Urinary bladder (tissue), 4 donors: ENCODE data around the gene CMKLR1. TPM values are rescaled to one million over a fixed set of nuclear protein-coding genes. Genes with fewer than 3 reads are reported as not detected.
A peak's percentile ranks its signal among the peaks of the same experiment; 100 is the strongest.

Source experiments
- DNase-seq: peaks from one replicate; pipeline ENCODE4 v3.0.0-alpha.2; 2015; ENCODE audit errors: extremely low spot score
- H3K27ac ChIP-seq: one replicate; pipeline ENCODE4 v1.5.1; 2013; ENCODE audit warnings: low read depth, mild to moderate bottlenecking, moderate library complexity
- H3K36me3 ChIP-seq: one replicate; pipeline ENCODE4 v1.6.1; 2013; ENCODE audit warnings: mild to moderate bottlenecking, moderate library complexity; ENCODE audit not compliant: insufficient read depth
- H3K4me1 ChIP-seq: one replicate; pipeline ENCODE4 v1.6.1; 2013; ENCODE audit warnings: mild to moderate bottlenecking, moderate library complexity; ENCODE audit not compliant: insufficient read depth
- H3K4me3 ChIP-seq: one replicate; pipeline ENCODE4 v1.5.1; 2013; ENCODE audit warnings: low read depth, low read length
- WGBS: extraction: QIAGEN DNeasy Blood & Tissue Kit; methylation state at CpG from one replicate; pipeline ENCODE4 v1.1.7; 2013; 5-methylcytosine and 5-hydroxymethylcytosine counted together
- polyA plus RNA-seq: library from polyadenylated mRNA; stranded (reverse); fragments of 200-250 nt; gene quantifications from one replicate; pipeline ENCODE4 v1.2.3, GENCODE V29; 2013
- total RNA-seq: library from RNA; depleted of rRNA; stranded (reverse); fragments of >200 nt; gene quantifications from one replicate; pipeline ENCODE4 v1.2.3, GENCODE V29; 2014
- donor health status: healthy with polysubstance abuse.
- donor health status: healthy.

CMKLR1 gene
- total and polyA plus RNA-seq, 2 donors = 6.4 to 17.6 TPM

GRCh38 chr12:108312073-108312659 lies 26.9 kb downstream of the CMKLR1 start:
- Histone ChIP-seq H3K27ac (no peak overlapping the region), H3K4me1 (peaks cover 1% of the 10 kb centered on the region), H3K36me3 (no peaks in the 10 kb centered on the region), H3K4me3 (no peak overlapping the region)
- 66% methylated on average over 7 of the region's 7 CpGs for WGBS
- no peak for DNase-seq

- no peaks in the 10 kb centered on the region for H3K36me3 ChIP-seq
These were observed 27.5 kb downstream of the CMKLR1 start for GRCh38 chr12:108311605-108312004.

GRCh38 chr12:108310489-108310888 lies 28.6 kb downstream of the CMKLR1 start:
- no peak for DNase-seq
- Histone ChIP-seq H3K36me3 (no peaks in the 10 kb centered on the region), H3K4me3 (no peak overlapping the region), H3K27ac (no peak overlapping the region), H3K4me1 (peaks cover 1% of the 10 kb centered on the region)
- 51% methylated on average over 6 of the region's 6 CpGs for WGBS

More at GRCh38 chr12:108311605-108312004, 27.5 kb downstream of the CMKLR1 start:
- Histone ChIP-seq H3K4me1 (peaks cover 1% of the 10 kb centered on the region), H3K27ac (no peak overlapping the region), H3K4me3 (no peak overlapping the region)
- DNase-seq = no peak
- WGBS = 95% methylated on average over 4 of the region's 4 CpGs

DNA sequence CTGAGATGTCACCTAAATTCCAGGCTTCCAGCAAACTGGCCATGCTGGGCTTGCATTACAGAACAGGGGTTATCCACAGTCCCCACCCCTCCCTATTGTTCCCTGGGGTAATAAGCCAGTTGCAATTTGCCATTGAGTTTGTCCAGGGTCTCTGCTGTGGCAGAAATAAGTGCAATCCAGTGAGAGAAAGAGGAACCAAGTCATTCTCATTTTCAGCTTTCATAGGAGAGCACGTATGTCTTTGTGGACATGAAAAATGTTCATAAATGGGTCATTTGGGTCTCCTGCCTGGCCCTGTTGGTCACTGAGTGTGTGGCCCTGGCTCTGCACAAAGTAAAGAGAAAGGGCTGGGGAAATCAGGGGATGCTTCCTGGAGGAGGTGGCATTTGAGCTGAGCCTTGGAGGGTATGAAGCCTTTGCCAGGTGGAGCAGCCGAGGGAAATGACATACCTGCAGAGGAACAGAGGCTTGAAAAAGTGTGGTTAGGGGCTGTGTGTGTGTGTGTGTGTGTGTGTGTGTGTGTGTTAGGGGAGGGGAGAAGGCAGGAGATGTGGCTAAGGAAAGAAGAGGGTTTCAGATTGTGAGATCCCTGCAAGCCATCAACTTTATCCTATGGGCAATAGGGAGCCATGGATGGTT lies 29.3 kb downstream of the CMKLR1 start:
- DNase-seq = no peak
- H3K36me3 ChIP-seq = no peaks in the 10 kb centered on the region
- no peak overlapping the region for H3K27ac ChIP-seq
- H3K4me3 ChIP-seq = no peak overlapping the region
- 86% methylated on average over 2 of the region's 2 CpGs for WGBS
- peaks cover 1% of the 10 kb centered on the region for H3K4me1 ChIP-seq

- Histone ChIP-seq H3K4me3 (no peak overlapping the region), H3K4me1 (no peaks in the 10 kb centered on the region), H3K27ac (no peak overlapping the region), H3K36me3 (no peaks in the 10 kb centered on the region)
- DNase-seq = no peak
- 51% methylated on average over 10 of the region's 10 CpGs for WGBS
These were observed 30.6 kb downstream of the CMKLR1 start for GRCh38 chr12:108308395-108309085.

GRCh38 chr12:108307006-108307405 lies 32.1 kb downstream of the CMKLR1 start:
- Histone ChIP-seq H3K4me3 (no peak overlapping the region), H3K4me1 (no peaks in the 10 kb centered on the region), H3K27ac (peak overlapping the region; percentile 19), H3K36me3 (no peaks in the 10 kb centered on the region)
- WGBS = 66% methylated on average over 7 of the region's 7 CpGs
- no peak for DNase-seq

DNA sequence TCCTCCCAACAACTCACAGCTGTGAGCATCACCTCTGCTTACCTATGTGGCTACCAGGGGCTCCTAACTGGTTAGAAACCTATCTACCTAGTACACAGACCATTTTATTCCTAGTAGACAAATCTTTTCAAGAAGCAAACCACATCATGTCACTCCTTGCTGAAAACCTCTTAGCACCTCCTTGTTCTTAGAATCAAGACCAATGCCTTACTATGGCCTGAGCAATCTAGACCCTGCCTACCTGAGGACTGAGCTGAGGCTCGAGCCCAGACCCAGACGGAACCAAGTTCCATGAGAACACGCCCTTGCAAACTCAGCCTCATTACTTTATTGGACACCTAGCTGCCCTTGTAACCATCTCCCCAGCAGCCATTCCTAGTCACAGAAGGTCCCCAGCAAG lies 32.6 kb downstream of the CMKLR1 start:
- no peak overlapping the region for H3K27ac ChIP-seq
- H3K4me3 ChIP-seq = no peak overlapping the region
- DNase-seq = no peak
- H3K4me1 ChIP-seq = no peaks in the 10 kb centered on the region
- WGBS = 83% methylated on average over 3 of the region's 3 CpGs
- H3K36me3 ChIP-seq = no peaks in the 10 kb centered on the region

DNA sequence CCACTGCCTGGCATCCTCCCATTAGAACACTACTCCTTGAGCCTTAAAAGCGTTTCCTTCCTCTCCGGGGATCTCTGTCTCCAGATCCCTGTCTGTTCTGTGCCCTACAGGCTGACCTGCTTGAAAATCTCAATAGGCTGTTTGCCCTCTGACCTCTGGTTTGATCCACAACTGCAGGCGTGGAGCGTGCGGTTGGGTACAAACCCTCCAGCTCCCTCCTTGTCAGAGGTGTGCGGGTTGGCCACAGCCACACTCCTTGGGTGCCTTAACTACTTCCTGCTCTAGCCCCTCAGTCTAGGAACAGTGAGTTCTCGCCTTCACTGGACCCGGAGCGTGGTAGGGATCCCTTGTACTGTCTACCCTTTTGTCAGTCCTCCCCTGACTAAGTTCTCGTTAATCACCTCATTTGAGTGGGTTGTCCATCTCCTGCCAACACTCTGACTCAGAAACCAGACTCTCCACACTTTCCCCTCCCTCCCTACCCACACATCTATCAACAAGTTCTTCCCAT lies 33.1 kb downstream of the CMKLR1 start:
- Histone ChIP-seq H3K4me3 (no peak overlapping the region), H3K27ac (peak overlapping the region; percentile 34), H3K36me3 (no peaks in the 10 kb centered on the region), H3K4me1 (no peaks in the 10 kb centered on the region)
- DNase-seq = no peak
- 45% methylated on average over 10 of the region's 10 CpGs for WGBS

DNA sequence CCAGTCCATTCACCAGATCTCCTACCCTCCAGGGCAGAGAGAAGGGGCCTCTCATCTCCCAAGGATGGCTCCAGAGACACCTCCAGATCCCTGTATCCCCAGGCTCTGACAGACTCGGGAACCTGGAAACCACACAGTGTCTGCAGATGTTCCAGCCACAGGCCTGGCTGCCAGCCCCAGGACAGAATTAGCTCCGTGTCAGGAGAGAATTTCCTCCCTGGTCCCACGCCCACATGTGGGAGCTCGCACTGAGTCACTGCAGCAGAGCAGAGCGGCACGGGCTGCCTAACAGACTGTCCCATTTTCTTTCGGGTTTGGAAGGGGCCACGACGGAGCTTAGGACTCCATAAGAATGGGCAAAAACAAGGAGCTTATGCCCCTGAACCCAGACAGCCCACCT lies 33.6 kb downstream of the CMKLR1 start:
- no peak overlapping the region for H3K4me3 ChIP-seq
- DNase-seq = no peak
- no peaks in the 10 kb centered on the region for H3K4me1 ChIP-seq
- peak overlapping the region; percentile 34 for H3K27ac ChIP-seq
- no peaks in the 10 kb centered on the region for H3K36me3 ChIP-seq
- 14% methylated on average over 9 of the region's 9 CpGs for WGBS

DNA sequence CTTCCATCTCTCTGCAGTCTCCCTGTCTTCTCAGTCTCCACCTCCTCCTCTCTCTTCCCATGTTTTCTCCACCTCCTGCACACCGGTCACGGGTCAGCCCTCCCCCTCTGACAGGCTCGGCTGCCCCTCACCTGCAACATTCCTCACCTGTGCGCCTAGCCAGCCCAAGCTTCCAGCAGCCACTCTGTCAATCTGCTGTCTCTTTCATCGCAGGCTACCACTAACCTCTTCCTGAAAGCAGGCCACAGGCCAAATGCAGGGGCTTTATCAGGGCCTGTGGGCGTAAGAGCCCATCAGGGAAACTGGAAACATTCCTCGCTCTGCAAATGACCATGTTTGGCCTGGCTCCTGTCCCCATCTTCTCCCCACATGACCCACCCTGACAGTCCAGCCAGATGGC lies 34.5 kb downstream of the CMKLR1 start:
- 67% methylated on average over 7 of the region's 7 CpGs for WGBS
- Histone ChIP-seq H3K4me1 (no peaks in the 10 kb centered on the region), H3K27ac (no peak overlapping the region), H3K4me3 (no peak overlapping the region), H3K36me3 (no peaks in the 10 kb centered on the region)
- DNase-seq = no peak

DNA sequence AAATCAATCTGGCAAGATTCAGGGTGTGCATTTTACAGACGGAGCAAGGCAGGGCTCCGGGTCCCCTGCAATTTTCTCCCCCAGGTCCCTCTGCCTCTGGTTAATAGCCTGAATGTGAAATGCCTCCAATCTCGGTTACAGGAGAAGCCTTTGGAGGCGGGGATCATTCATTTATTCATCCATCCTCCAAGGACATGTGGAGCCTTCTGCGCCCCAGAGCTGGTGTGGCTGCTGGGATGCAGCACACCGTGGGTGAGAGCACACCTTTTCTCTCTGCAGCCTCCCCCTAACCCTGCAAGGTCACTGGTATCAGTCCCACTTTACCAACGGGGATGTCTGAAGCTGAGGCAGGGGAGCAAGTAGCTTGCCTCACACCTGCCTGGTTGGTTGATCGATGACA lies 35.4 kb downstream of the CMKLR1 start:
- Histone ChIP-seq H3K36me3 (no peaks in the 10 kb centered on the region), H3K4me1 (no peaks in the 10 kb centered on the region), H3K27ac (no peak overlapping the region), H3K4me3 (no peak overlapping the region)
- WGBS = 80% methylated on average over 8 of the region's 8 CpGs
- no peak for DNase-seq

GRCh38 chr12:108302403-108303311 lies 36.5 kb downstream of the CMKLR1 start:
- H3K4me3 ChIP-seq = no peak overlapping the region
- no peaks in the 10 kb centered on the region for H3K4me1 ChIP-seq

DNA sequence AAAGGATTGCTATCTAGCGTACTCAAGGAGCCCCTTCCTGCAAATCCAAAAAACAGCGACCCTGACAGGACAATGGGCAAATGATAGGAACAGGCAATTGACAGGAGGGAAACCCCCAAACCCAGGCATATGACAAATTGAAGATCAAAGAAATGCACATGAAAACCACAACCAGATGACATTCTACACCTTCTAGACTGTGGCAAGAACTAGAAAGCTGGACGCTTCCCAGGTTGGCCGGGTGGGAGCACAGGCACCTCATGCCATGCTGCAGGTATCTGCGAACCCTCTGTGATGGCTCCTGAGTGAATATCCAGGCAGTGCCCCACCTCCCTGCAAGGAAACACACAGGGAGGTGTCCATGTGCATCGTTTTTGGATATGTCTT lies 37.1 kb downstream of the CMKLR1 start:
- WGBS = 75% methylated on average over 6 of the region's 6 CpGs
- no peaks in the 10 kb centered on the region for H3K36me3 ChIP-seq
- no peak for DNase-seq
- no peak overlapping the region for H3K4me3 ChIP-seq
- no peaks in the 10 kb centered on the region for H3K4me1 ChIP-seq
- no peak overlapping the region for H3K27ac ChIP-seq

More at GRCh38 chr12:108302403-108303311, 36.5 kb downstream of the CMKLR1 start:
- Histone ChIP-seq H3K27ac (no peak overlapping the region), H3K36me3 (no peaks in the 10 kb centered on the region)
- WGBS = 27% methylated on average over 18 of the region's 18 CpGs
- no peak for DNase-seq
